GM20431 (cell line): ENCODE measurements around the gene PRRX2.

Source experiments
- in situ Hi-C: fragments of 300-500 bp; cut with MseI, MboI; formaldehyde crosslinking; loops from one replicate; pipeline ENCODE4 v1.15.0; 2020; ENCODE audit warnings: low sequenced_read_pairs; ENCODE audit not compliant: unreplicated experiment

PRRX2 gene

DNA sequence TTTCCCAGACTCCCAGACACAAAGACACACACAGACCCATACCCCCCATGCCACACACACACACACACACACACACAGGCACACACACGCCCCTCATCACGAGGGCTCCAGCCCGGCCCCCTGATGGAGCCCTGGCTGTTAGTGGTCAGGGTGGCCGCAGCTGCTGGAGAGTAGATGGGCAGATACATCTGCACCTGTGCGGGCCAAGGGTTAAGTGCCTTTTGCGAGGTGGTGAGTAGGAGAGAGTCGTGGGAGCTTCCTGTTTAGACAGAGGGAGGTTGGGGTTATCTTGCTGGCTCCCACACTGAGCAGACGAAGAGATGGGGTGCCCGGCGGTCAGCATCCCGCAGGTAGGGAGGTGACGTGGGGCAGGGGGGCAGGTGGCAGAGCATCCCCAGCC is 8.2 kb downstream of the PRRX2 start:
- in situ Hi-C loops = no loop called here

GRCh38 chr9:129674229-129674628 is 8.8 kb downstream of the PRRX2 start:
- in situ Hi-C loops = no loop called here

DNA sequence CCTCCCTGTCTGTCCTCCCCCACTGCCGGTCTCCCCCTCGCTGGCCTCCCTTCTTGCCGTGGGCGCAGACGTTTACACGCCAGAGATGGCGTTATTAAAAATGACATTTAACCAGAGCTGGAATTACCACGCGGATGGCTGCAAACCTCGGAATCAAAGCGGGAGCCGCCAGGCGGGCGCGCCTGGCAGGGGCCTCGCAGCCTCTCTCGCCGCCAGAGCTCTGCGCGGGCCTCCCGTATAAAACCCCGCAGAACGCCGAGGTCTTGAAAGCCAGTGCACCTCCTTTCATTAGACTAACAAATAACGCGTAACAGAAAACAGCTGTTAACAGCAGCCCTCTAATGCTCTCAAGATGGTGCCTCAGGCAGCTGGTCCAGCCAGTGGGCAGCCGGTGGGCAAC is 10.2 kb downstream of the PRRX2 start:
- in situ Hi-C loops = loop anchor here (25.0 kb wide), 1 partner anchor 962 kb away; no protein-coding TSS in a partner anchor

DNA sequence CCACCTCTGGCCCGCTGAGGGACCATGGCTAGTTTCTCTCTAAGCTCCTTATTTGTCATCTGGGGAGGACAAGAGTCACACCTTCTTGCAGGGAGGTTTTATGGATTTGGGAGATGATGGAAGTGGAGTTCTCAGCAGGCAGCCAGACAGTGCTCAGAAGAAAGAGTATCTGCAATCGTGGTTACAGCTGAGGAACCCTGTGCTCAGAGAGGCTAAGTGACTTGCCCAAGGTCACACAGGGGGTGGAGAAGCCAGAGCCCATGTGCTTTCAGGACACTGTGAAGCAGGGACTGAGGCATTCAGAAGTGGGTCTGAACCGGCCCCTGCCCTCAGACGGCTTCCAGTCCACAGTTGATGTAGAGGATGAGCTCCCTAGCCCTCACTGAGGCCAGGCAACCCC is 10.8 kb downstream of the PRRX2 start:
- in situ Hi-C loops = loop anchor here (25.0 kb wide), 1 partner anchor 961 kb away; no protein-coding TSS in a partner anchor

- in situ Hi-C loops = loop anchor here (25.0 kb wide), 1 partner anchor 960 kb away; no protein-coding TSS in a partner anchor
Measured at GRCh38 chr9:129676975-129677374, 11.5 kb downstream of the PRRX2 start.

DNA sequence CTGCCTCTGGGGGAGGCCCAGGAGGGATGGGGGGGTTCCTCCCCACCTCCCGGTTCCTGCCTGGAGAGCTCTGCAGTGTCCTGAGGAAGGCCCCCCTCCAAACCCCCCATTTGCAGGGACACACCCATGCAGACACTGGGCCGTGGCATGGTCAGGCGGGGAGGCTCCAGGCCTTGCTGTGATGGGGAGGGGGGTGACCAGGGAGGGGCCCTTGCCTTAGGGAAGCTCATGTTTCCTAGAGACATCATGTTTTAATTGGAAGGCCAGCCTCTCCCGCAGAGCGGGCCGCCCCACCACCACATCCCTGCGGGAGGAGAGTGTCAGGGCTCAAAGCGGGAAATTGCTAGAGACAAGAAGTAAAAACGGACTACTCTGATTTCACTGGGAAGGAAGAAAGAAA is 12.0 kb downstream of the PRRX2 start:
- in situ Hi-C loops = loop anchor here (25.0 kb wide), 1 partner anchor 960 kb away; no protein-coding TSS in a partner anchor

DNA sequence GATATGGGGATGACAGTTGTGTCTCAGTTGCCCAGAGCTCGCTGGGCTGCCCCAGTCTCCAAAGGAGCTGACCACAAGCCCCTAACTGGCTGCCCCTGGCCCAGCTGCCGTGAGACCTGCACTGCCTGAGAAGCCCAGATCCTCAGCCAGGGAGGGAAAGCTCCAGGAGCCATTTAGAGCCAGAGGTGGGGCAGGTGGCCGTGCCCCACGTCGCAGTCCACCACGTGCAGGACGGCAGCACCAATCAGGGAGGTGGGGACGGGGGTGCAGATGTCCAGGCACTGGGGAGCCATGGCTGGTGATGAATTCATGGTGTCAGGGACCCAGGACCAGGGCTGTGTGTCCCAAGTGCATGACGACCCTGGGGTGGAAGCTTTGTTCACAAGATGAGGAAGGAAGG is 13.4 kb downstream of the PRRX2 start:
- in situ Hi-C loops = loop anchor here (25.0 kb wide), 1 partner anchor 958 kb away; no protein-coding TSS in a partner anchor

DNA sequence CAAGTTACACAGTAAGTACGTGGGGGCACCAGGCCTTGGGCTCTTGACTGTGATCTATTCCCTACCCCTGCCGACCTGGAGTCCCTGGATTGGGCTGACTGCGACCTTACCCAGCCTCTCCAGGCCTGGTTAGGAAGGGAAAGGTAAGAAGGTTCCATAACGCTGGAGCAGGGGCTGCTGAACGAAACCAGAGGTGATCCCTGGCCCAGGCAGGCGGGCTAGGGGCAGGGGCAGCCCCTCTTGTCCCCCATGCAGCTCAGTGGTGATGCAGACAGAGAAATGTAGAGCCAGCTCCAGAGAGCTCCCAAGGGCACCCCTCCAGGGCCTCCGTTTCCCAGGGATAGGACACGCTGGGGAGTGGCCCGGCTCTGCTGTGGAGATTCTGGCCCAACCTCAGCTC is 14.1 kb downstream of the PRRX2 start:
- in situ Hi-C loops = loop anchor here (25.0 kb wide), 1 partner anchor 958 kb away; no protein-coding TSS in a partner anchor

DNA sequence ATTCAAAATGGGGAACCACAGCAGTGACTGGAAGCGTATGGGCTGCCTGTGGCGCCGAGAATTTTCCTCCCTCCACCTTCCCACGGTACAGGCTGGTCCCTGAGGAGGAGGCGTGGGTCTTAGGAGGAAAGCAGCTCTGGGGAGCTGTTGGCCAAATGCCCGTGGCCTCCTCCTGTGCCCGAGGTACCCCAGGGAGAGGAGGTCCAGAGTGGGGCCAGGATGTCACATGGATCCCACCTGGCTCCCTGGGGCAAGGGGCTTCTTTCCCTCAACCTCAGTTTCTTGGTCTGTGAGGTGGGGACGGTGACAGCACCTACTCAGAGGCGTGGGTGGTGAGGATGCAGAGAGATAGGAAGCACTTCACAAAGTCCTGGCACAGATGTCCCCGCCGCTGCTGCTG is 16.5 kb downstream of the PRRX2 start:
- in situ Hi-C loops = loop anchor here (25.0 kb wide), 1 partner anchor 955 kb away; no protein-coding TSS in a partner anchor

DNA sequence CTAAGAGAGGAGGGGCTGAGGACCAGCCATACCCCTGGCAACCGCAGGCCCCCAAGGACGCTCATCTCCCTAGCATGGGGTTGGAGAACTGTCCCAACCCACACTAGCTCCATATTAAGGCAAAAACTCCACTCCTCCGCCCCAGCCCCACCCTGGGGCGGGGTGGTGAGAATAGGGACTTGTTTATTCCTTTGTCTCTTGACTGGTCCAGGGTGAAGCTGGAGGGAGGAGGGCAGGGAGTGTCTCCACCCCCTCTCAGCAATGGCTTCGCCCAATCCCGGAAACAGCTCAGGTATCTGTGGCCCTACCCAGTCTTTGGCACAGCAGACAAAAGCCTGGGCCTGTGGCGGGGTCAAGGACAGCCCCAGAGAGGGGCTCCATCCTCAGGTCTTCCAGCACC is 16.9 kb downstream of the PRRX2 start:
- in situ Hi-C loops = loop anchor here (25.0 kb wide), 1 partner anchor 955 kb away; no protein-coding TSS in a partner anchor

- in situ Hi-C loops = loop anchor here (25.0 kb wide), 1 partner anchor 952 kb away; no protein-coding TSS in a partner anchor
Measured at GRCh38 chr9:129685220-129685932, 19.9 kb downstream of the PRRX2 start.

DNA sequence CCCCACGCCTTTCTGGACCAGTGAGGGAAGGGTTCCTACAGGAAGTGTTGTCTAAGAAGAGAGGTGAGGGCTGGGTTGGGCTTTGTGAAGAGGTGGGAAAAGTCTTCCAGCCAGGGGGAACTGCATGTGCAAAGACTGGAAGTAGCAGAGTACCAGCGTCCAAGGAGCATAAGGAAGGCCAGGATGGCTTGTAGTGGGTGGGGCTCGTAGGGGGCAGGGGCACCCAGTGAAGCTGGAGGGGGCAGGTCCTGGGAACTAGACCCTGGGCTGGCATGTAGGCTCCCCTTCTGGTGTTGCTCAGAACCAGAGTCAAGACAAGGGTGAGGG is 20.4 kb downstream of the PRRX2 start:
- in situ Hi-C loops = loop anchor here (25.0 kb wide), 1 partner anchor 951 kb away; no protein-coding TSS in a partner anchor

DNA sequence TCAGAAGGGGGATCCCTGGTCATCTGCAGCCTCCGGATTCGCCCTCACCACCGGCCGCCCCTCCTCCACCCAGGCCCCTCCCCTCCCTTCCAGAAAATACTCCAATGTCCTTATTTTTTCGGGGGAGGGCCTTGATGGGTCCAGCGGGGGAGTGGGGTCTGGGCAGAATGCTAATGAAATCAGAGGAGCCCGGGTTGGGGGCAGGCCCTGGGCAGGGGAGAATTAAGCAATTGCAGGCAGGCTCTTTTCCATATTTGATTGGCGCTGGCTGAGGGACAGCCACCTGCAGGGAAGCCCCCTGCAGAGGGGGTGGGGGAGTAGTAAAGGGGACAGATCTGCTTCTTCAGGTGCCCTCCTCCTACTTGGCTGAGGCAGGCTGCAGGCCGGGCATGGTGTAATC is 21.3 kb downstream of the PRRX2 start:
- in situ Hi-C loops = loop anchor here (25.0 kb wide), 1 partner anchor 951 kb away; no protein-coding TSS in a partner anchor

DNA sequence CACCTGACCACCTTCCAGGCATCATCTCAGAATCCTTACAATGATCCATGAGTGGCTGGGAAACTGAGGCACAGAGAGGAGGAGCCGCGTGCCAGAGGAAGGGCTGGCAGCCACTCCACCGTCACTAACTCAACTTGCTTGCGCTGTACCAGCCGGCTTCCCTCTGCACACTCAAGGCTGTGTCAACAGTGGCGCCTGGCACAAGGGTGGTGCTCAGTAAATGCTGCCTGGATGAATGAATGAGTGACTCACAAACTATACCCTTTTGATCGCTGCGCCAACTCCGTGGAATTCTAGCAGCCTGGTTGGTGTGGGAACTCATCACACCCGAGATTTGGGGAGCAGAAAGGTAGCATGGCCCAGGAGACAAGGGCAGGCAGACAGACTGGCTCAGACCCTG is 21.9 kb downstream of the PRRX2 start:
- in situ Hi-C loops = loop anchor here (25.0 kb wide), 1 partner anchor 950 kb away; no protein-coding TSS in a partner anchor

DNA sequence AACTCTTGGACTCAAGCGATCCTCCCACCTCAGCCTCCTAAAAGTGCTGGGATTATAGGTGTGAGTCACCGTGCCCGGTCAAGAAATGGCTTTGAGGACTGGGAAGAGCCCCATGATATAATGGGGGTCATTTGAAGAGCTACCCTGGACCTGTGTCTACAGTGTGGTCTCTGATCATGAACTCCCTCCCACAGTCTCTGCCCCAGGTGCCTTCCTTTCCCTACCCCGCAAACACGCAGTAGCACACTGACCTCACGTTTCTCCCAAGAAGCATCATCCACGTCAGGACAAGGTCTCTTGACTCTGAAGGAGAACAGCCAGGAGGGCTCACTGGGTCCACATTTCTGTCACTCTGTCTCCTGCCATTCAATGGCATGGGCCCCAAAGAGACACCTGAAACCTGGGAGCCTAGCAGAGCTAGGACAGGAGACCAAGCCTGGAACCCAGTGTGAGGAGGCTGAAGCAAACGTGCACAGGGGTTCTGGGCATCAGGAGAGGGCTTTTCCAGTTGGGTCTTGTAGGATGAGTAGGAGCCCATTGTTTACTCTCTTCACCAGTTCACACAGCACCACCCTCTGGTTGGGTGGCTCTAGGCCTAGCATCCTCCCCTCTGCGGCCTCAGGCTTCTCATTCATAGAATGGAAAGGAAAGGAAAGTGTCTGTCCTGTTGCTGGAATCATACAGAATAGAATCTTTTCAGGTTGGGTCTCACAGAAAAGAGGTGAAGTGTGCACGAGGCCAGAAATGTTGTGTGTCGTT is 23.0 kb downstream of the PRRX2 start:
- in situ Hi-C loops = loop anchor here (25.0 kb wide), 1 partner anchor 949 kb away; no protein-coding TSS in a partner anchor

DNA sequence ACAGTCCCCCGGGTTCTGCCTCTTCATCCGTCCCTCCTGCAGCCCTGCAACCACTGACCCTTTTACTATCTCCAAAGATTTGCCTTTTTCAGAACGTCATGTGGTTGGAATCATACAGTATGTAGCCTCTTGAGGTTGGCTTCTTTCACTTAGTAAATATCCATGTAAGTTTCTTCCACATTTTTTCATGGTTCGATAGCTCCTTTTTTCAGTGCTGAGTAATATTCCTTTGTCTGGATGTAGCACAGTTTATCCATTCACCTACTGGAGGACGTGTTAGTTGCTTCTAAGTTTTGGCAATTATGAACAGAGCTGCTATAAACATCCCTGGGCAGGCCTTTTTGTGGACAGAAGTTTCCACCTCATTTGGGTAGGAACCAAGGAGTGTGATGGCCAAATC is 27.1 kb downstream of the PRRX2 start:
- in situ Hi-C loops = loop anchor here (25.0 kb wide), 1 partner anchor 945 kb away; no protein-coding TSS in a partner anchor

GRCh38 chr9:129693741-129694140 is 28.3 kb downstream of the PRRX2 start:
- in situ Hi-C loops = loop anchor here (25.0 kb wide), 1 partner anchor 944 kb away; no protein-coding TSS in a partner anchor

GRCh38 chr9:129694243-129694646 is 28.8 kb downstream of the PRRX2 start:
- in situ Hi-C loops = loop anchor here (25.0 kb wide), 1 partner anchor 943 kb away; no protein-coding TSS in a partner anchor

- in situ Hi-C loops = loop anchor here (25.0 kb wide), 1 partner anchor 941 kb away; no protein-coding TSS in a partner anchor
Measured at GRCh38 chr9:129695870-129696269, 30.4 kb downstream of the PRRX2 start.

- in situ Hi-C loops = loop anchor here (25.0 kb wide), 1 partner anchor 940 kb away; no protein-coding TSS in a partner anchor
Measured at GRCh38 chr9:129696944-129697655, 31.7 kb downstream of the PRRX2 start.
